Caco-2 (cell line): ENCODE results near the gene CHMP6. TPM values are rescaled to one million over a fixed set of nuclear protein-coding genes. Genes with fewer than 3 reads are reported as not detected.
A peak's percentile ranks its signal among the peaks of the same experiment; 100 is the strongest.

Experiments used
- BruUV-seq: library from RNA; stranded (reverse); fragments of 400-500 nt; replicated peaks from 2 replicates; lab custom pipeline; 2021; lab: Mats Ljungman, UMichigan
- CTCF ChIA-PET: fragments of 300-600 bp; sonication (Branson Sonifier 250); formaldehyde crosslinking; loops from one replicate; lab custom pipeline; 2022; ENCODE audit warnings: antibody characterized with exemption; lab: Charles Lee
- POLR2A ChIA-PET: fragments of 300-600 bp; sonication (Branson Sonifier 250); formaldehyde crosslinking; loops from one replicate; lab custom pipeline; 2022; ENCODE audit warnings: antibody characterized with exemption; lab: Charles Lee
- DNase-seq, 2 experiments: peaks; one replicate each; pipeline versions ENCODE4 v3.0.0 to v3.0.0-alpha.2; 2020 to 2022
- H3K27me3 ChIP-seq: replicated peaks from 2 replicates; pipeline ENCODE4 v1.6.0; 2011; ENCODE audit warnings: low read length; ENCODE audit not compliant: control insufficient read depth, insufficient read depth
- H3K36me3 ChIP-seq: 2 replicates; pipeline ENCODE4 v1.5.1; 2011; ENCODE audit warnings: low read length; ENCODE audit not compliant: control insufficient read depth, insufficient read depth
- H3K4me1 ChIP-seq: fragments of 250-450 bp; sonication (Bioruptor Pico); 2 replicates; pipeline ENCODE4 v1.5.1; 2020; ENCODE audit warnings: mild to moderate bottlenecking
- H3K4me3 ChIP-seq: 2 replicates; pipeline ENCODE4 v1.5.1; 2011; ENCODE audit warnings: low read depth, mild to moderate bottlenecking, control low read depth, low read length
- H3K9me3 ChIP-seq: fragments of 250-450 bp; sonication (Bioruptor Pico); 2 replicates; pipeline ENCODE4 v1.5.1; 2020; ENCODE audit warnings: mild to moderate bottlenecking, moderate library complexity
- H3K27ac Mint-ChIP-seq: one replicate; pipeline ENCODE4 v1.8.0; 2022; ENCODE audit warnings: mixed read lengths; ENCODE audit not compliant: unreplicated experiment
- H3K27me3 Mint-ChIP-seq: one replicate; pipeline ENCODE4 v1.8.0; 2022; ENCODE audit warnings: mixed read lengths; ENCODE audit not compliant: insufficient read depth, unreplicated experiment
- H3K36me3 Mint-ChIP-seq: one replicate; pipeline ENCODE4 v1.8.0; 2022; ENCODE audit warnings: mild to moderate bottlenecking, mixed read lengths; ENCODE audit not compliant: insufficient read depth, unreplicated experiment
- H3K4me1 Mint-ChIP-seq: one replicate; pipeline ENCODE4 v1.8.0; 2022; ENCODE audit warnings: low read depth, mixed read lengths; ENCODE audit not compliant: unreplicated experiment
- H3K4me3 Mint-ChIP-seq: one replicate; pipeline ENCODE4 v1.8.0; 2022; ENCODE audit warnings: mild to moderate bottlenecking, moderate library complexity, mixed read lengths; ENCODE audit not compliant: unreplicated experiment
- H3K9me3 Mint-ChIP-seq: one replicate; pipeline ENCODE4 v1.8.0; 2022; ENCODE audit warnings: mixed read lengths; ENCODE audit not compliant: unreplicated experiment
- intact Hi-C: fragments of 100-400 bp; cut with micrococcal nuclease; formaldehyde crosslinking; loops from one replicate; pipeline ENCODE4 v1.10.0; 2022; ENCODE audit not compliant: unreplicated experiment
- total RNA-seq: library from RNA; stranded (reverse); gene quantifications from 2 replicates; pipeline ENCODE4 v1.2.3, GENCODE V29; 2022
- TF ChIP-seq, protein P1 (sequence below), 2 experiments: fragments of 200-600 bp in 1 of 2; IDR thresholded peaks; 1 replicate in 1 of 2; 2 replicates in 1 of 2; pipeline versions ENCODE4 v1.5.1 to v1.8.0; 2011 to 2022; ENCODE audit warnings: antibody characterized with exemption in 1 of 2, control low read depth in 1 of 2, inconsistent platforms in 1 of 2, low read depth in 1 of 2, low read length in 1 of 2, mild to moderate bottlenecking in 1 of 2, moderate library complexity in 1 of 2; ENCODE audit not compliant: insufficient read depth in 1 of 2, severe bottlenecking in 1 of 2, unreplicated experiment in 1 of 2

Gene CHMP6
- total RNA-seq, 1 experiment from 2014 or later: 23.2 TPM

- DNase-seq: no peak
- Mint-ChIP-seq H3K4me1 (peaks cover 26% of the 10 kb centered on the region), H3K4me3 (peak overlapping the region; percentile 79), H3K27me3 (no peaks in the 10 kb centered on the region), H3K27ac (no peak overlapping the region), H3K9me3 (peaks cover 5% of the 10 kb centered on the region), H3K36me3 (peaks cover 31% of the 10 kb centered on the region)
- intact Hi-C loops: no loop called here
- Histone ChIP-seq H3K27me3 (no peaks in the 10 kb centered on the region), H3K4me1 (peaks cover 12% of the 10 kb centered on the region), H3K4me3 (no peak overlapping the region), H3K36me3 (no peaks in the 10 kb centered on the region), H3K9me3 (no peaks in the 10 kb centered on the region)
- CTCF ChIA-PET: interaction anchor here (0.5 to 1.6 kb wide), 2 partner anchors 11 to 45 kb away, joined by 3 to 4 read pairs; no protein-coding TSS in a partner anchor
- no TSS peak for BruUV-seq
- TF ChIP-seq, protein P1, sequence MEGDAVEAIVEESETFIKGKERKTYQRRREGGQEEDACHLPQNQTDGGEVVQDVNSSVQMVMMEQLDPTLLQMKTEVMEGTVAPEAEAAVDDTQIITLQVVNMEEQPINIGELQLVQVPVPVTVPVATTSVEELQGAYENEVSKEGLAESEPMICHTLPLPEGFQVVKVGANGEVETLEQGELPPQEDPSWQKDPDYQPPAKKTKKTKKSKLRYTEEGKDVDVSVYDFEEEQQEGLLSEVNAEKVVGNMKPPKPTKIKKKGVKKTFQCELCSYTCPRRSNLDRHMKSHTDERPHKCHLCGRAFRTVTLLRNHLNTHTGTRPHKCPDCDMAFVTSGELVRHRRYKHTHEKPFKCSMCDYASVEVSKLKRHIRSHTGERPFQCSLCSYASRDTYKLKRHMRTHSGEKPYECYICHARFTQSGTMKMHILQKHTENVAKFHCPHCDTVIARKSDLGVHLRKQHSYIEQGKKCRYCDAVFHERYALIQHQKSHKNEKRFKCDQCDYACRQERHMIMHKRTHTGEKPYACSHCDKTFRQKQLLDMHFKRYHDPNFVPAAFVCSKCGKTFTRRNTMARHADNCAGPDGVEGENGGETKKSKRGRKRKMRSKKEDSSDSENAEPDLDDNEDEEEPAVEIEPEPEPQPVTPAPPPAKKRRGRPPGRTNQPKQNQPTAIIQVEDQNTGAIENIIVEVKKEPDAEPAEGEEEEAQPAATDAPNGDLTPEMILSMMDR (IDR thresholded peaks at IDR 0.05; ENCODE audit: insufficient read depth in 1 of 2, low read depth in 1 of 2, low read length in 1 of 2, severe bottlenecking in 1 of 2, unreplicated experiment in 1 of 2): no peak
- POLR2A ChIA-PET: no interaction called here
Observed at GRCh38 chr17:81031566-81032550, 40.2 kb downstream of the CHMP6 start.

DNA sequence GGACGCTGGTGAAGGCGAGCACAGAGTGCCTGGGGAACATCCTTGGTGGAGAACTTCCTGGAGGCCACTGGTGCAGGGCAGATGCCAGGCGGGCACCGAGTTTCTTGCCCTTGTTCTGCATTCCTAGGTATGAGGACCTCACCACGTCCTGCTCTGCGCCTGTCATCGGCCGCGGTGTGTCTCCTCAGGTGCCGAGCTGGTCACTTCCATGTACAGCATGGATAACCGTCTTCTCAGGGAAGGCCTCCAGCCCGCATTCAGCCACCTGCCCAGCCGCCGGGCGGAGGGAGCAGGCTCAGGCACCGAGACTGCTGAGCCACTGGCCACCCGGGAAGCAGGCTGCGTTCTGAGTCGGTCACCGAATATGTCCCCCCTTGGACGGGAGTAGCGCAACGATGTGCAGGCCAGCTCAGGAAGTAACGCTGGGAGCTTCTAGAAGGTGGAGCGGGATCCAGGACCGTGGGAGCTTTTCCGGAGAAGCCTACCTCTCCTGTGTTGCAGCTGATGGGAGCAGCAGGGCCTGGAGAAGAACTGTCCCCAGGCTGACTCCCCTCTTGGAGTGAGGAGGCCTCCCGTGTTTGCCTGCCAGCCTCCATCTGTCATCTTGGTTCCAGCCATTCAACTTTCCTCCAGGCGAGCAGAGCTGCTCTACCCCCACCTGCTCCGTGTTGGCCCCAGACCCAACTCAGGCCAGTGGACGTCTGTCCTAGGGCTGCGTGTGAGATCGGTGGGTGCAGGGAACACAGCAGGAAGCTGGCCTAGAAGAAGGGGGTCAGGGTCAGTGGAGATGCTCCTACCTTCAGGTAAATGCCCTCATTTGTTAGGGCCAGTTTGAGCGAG is 41.2 kb downstream of the CHMP6 start:
- H3K4me1 ChIP-seq: peaks cover 22% of the 10 kb centered on the region
- H3K27me3 ChIP-seq: no peaks in the 10 kb centered on the region
- no TSS peak for BruUV-seq
- H3K27ac Mint-ChIP-seq: no peak overlapping the region
- DNase-seq: no peak
- no peaks in the 10 kb centered on the region for H3K9me3 ChIP-seq
- H3K4me1 Mint-ChIP-seq: peaks cover 36% of the 10 kb centered on the region
- TF ChIP-seq, protein P1 (IDR thresholded peaks at IDR 0.05; ENCODE audit: insufficient read depth in 1 of 2, low read depth in 1 of 2, low read length in 1 of 2, severe bottlenecking in 1 of 2, unreplicated experiment in 1 of 2): no peak
- no peaks in the 10 kb centered on the region for H3K36me3 ChIP-seq
- H3K36me3 Mint-ChIP-seq: peaks cover 41% of the 10 kb centered on the region
- ChIA-PET POLR2A (interaction anchor here (2.2 kb wide), 1 partner anchor 11 kb away, joined by 8 read pairs; no protein-coding TSS in a partner anchor), CTCF (interaction anchor here (0.8 to 1.6 kb wide), 2 partner anchors 11 to 12 kb away, joined by 3 to 4 read pairs; no protein-coding TSS in a partner anchor)
- no peaks in the 10 kb centered on the region for H3K9me3 Mint-ChIP-seq
- H3K4me3 Mint-ChIP-seq: peak overlapping the region; percentile 79
- no peaks in the 10 kb centered on the region for H3K27me3 Mint-ChIP-seq
- intact Hi-C loops: no loop called here
- H3K4me3 ChIP-seq: no peak overlapping the region
